WERI-Rb-1 (cell line): Measurements from ENCODE around the gene PIEZO1.

Source experiments
- DNase-seq: peaks from one replicate; pipeline ENCODE4 v3.0.0-alpha.2; 2020
- H3K27ac ChIP-seq: fragments of 250-450 bp; sonication (Bioruptor Pico); 2 replicates; pipeline ENCODE4 v1.5.1; 2020; ENCODE audit warnings: mild to moderate bottlenecking, moderate library complexity
- H3K27me3 ChIP-seq: fragments of 250-450 bp; sonication (Bioruptor Pico); 2 replicates; pipeline ENCODE4 v1.5.1; 2021; ENCODE audit warnings: mild to moderate bottlenecking, low read depth, moderate library complexity; ENCODE audit not compliant: insufficient read depth, severe bottlenecking
- H3K36me3 ChIP-seq: fragments of 250-450 bp; sonication (Bioruptor Pico); 2 replicates; pipeline ENCODE4 v1.5.1; 2020; ENCODE audit warnings: mild to moderate bottlenecking, moderate library complexity
- H3K4me3 ChIP-seq: 2 replicates; pipeline ENCODE4 v1.5.1; 2011; ENCODE audit warnings: low read depth, mild to moderate bottlenecking, control low read depth, low read length
- H3K9me3 ChIP-seq: fragments of 250-450 bp; sonication (Bioruptor Pico); 2 replicates; pipeline ENCODE4 v1.5.1; 2021; ENCODE audit warnings: mild to moderate bottlenecking, moderate library complexity; ENCODE audit not compliant: severe bottlenecking
- TF ChIP-seq, protein P1 (sequence below): IDR thresholded peaks from 2 replicates; pipeline ENCODE4 v1.5.1; 2011; ENCODE audit warnings: low read depth, mild to moderate bottlenecking, control low read depth, inconsistent platforms, low read length

Gene PIEZO1

DNA sequence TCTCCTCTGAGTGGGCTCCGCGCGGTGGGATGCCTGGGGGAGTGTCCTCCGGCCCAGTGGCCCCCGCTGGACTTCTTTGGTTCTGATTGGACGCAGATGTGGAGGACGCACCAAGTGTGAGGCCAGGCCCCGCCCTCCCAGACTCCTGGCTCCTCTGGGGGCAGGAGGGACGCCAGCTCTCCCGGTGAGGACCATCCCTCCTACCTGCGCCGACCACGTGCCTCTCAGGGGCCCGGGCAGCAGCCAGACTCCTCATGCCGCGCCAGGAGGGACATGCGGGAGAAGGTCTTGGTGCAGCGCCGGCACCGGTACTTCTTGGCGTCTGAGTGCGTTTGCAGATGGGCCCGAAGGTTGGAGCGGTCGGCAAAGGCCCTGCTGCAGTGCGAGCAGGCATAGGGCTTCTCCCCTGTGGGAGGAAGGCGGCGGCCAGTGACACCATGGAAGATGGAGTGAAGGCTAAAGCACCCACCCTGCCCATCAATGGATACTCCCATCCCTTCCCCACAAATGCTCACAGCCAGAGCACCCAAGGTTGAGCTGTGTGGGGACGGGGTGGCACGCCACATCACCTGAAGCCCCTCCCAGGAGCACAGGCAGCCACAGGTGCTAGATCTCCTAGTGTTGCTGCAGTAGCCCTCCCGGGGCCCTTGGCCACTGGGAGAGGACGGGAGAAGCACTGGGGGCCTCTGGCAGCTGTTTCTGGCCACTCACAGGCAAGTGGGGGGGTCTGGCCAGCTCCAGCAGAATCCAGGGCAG, 106.6 kb downstream of the PIEZO1 start:
- TF ChIP-seq, protein P1, sequence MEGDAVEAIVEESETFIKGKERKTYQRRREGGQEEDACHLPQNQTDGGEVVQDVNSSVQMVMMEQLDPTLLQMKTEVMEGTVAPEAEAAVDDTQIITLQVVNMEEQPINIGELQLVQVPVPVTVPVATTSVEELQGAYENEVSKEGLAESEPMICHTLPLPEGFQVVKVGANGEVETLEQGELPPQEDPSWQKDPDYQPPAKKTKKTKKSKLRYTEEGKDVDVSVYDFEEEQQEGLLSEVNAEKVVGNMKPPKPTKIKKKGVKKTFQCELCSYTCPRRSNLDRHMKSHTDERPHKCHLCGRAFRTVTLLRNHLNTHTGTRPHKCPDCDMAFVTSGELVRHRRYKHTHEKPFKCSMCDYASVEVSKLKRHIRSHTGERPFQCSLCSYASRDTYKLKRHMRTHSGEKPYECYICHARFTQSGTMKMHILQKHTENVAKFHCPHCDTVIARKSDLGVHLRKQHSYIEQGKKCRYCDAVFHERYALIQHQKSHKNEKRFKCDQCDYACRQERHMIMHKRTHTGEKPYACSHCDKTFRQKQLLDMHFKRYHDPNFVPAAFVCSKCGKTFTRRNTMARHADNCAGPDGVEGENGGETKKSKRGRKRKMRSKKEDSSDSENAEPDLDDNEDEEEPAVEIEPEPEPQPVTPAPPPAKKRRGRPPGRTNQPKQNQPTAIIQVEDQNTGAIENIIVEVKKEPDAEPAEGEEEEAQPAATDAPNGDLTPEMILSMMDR, result no peak
- no peak for DNase-seq
- no peaks in the 10 kb centered on the region for H3K27me3 ChIP-seq
- H3K9me3 ChIP-seq, result no peaks in the 10 kb centered on the region
- H3K27ac ChIP-seq, result no peak overlapping the region
- no peak overlapping the region for H3K4me3 ChIP-seq
- H3K36me3 ChIP-seq, result no peaks in the 10 kb centered on the region

GRCh38 chr16:88677721-88678120, 107.3 kb downstream of the PIEZO1 start:
- no peak overlapping the region for H3K4me3 ChIP-seq
- no peaks in the 10 kb centered on the region for H3K27me3 ChIP-seq
- no peaks in the 10 kb centered on the region for H3K9me3 ChIP-seq
- H3K27ac ChIP-seq, result no peak overlapping the region
- DNase-seq, result no peak
- TF ChIP-seq, protein P1, result no peak
- H3K36me3 ChIP-seq, result no peaks in the 10 kb centered on the region

GRCh38 chr16:88676502-88677242, 108.3 kb downstream of the PIEZO1 start:
- H3K4me3 ChIP-seq, result no peak overlapping the region
- no peaks in the 10 kb centered on the region for H3K27me3 ChIP-seq
- H3K27ac ChIP-seq, result no peak overlapping the region
- no peak for DNase-seq
- H3K36me3 ChIP-seq, result no peaks in the 10 kb centered on the region
- no peaks in the 10 kb centered on the region for H3K9me3 ChIP-seq
- TF ChIP-seq, protein P1, result no peak

DNA sequence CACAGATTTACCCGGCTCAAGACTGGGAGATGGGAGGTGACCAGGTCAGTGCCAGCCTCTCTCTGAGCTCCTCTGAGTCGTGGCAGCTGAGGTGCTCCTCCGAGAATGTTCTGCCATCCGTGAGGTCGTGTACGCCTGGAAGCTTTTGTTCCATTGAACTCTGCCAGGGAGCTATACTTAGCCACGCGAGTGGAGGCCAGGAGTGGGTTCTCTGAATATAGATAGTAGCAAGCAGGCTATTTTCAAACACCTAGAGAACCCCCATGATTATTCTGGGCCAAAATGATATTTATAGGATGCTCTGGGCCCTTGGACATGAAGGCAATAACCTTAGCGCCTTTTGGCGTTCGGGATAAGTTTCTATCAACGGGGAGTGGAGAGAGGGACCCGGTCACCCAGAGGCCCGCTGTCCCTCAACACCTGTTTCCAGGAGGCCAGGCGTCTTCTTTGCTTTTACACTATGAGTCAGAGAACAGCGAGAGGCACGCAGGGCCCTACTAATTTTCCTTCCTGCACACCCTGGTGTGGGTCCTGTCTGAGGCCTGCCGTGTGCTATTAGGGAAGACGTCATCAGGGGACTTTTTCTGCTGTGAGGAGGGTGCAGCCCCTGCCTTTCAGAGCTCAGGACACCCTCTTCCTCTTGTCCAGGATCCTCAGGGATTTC, 111.2 kb downstream of the PIEZO1 start:
- TF ChIP-seq, protein P1, result no peak
- Histone ChIP-seq H3K36me3 (no peaks in the 10 kb centered on the region), H3K9me3 (no peaks in the 10 kb centered on the region), H3K27me3 (no peaks in the 10 kb centered on the region), H3K4me3 (no peak overlapping the region), H3K27ac (no peak overlapping the region)
- no peak for DNase-seq

DNA sequence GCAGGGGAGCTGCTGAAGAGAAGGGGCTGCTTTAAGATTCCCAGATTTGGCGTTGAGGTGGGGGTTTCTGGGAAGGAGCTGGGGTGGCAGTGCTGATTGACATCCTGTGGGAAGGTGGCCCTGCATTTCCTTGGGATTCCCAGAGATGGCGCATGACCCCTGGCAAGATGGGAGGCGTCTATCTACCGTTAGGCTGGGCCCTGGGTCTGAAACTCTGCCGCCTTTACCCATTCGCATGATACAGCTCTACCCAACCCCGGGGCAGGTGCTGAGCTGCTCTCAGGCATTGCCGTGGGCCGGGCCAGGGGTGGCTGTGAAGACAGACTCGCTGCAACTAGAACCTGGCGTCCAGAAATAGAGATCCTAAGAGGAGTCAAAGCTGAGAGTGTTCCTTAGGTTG, 112.2 kb downstream of the PIEZO1 start:
- Histone ChIP-seq H3K27ac (no peak overlapping the region), H3K27me3 (no peaks in the 10 kb centered on the region), H3K9me3 (no peaks in the 10 kb centered on the region), H3K36me3 (no peaks in the 10 kb centered on the region), H3K4me3 (no peak overlapping the region)
- TF ChIP-seq, protein P1, result peak; percentile 72
- DNase-seq, result peak; percentile 40
